Fibroblast of skin of left biceps (primary cell): ENCODE measurements around the gene RAB11FIP3.
A peak's percentile ranks its signal among the peaks of the same experiment; 100 is the strongest.
"Not testable (repeated sequence)": the region's sequence is repeated elsewhere in the genome, so short reads cannot be mapped to it uniquely, and the experiment has no call there.

Experiments
- DNase-seq, 2 experiments: peaks; one replicate each; pipeline ENCODE4 v3.0.0-alpha.2; 2013; ENCODE audit warnings: low read depth in 2 of 2

The RAB11FIP3 gene

GRCh38 chr16:425082-425718 is at the start of gene RAB11FIP3:
Gene RAB11FIP3, plus strand, starts transcription at chr16:425649. Its CDS starts 358 bp downstream, at chr16:426007.
- peak; percentile 33 to 50 for DNase-seq

GRCh38 chr16:375927-376816 is 49.3 kb upstream of the RAB11FIP3 start:
- no peak for DNase-seq

- DNase-seq = no peak
These were observed 48.5 kb upstream of the RAB11FIP3 start for GRCh38 chr16:376817-377418.

GRCh38 chr16:377419-377951 is 48.0 kb upstream of the RAB11FIP3 start:
- DNase-seq = no peak

- not testable (repeated sequence) for DNase-seq
These were observed 47.2 kb upstream of the RAB11FIP3 start for GRCh38 chr16:378113-378820.

- DNase-seq = no peak
These were observed 46.6 kb upstream of the RAB11FIP3 start for GRCh38 chr16:378821-379182.

- DNase-seq = no peak
These were observed 46.1 kb upstream of the RAB11FIP3 start for GRCh38 chr16:379183-379960.

GRCh38 chr16:379961-380761 is 45.3 kb upstream of the RAB11FIP3 start:
- no peak for DNase-seq

- DNase-seq = no peak
These were observed 44.8 kb upstream of the RAB11FIP3 start for GRCh38 chr16:380762-381011.

- DNase-seq = no peak
These were observed 44.2 kb upstream of the RAB11FIP3 start for GRCh38 chr16:381012-381788.

- no peak for DNase-seq
These were observed 43.4 kb upstream of the RAB11FIP3 start, which contains the start of gene PGAP6 for GRCh38 chr16:381789-382717. Gene PGAP6, minus strand, starts transcription at chr16:381978. Its CDS starts 157 bp downstream, at chr16:381821.

GRCh38 chr16:383326-384051 is 42.0 kb upstream of the RAB11FIP3 start:
- no peak for DNase-seq

GRCh38 chr16:386641-387156 is 38.8 kb upstream of the RAB11FIP3 start:
- DNase-seq = no peak

GRCh38 chr16:387761-388666 is 37.4 kb upstream of the RAB11FIP3 start:
- not testable (repeated sequence) for DNase-seq

- DNase-seq = no peak
These were observed 36.1 kb upstream of the RAB11FIP3 start for GRCh38 chr16:389352-389751.

- no peak for DNase-seq
These were observed 33.5 kb upstream of the RAB11FIP3 start for GRCh38 chr16:391885-392335.
